Hematopoietic multipotent progenitor cell (in vitro differentiated cells): ENCODE results near the gene GPR137. TPM values are rescaled to one million over a fixed set of nuclear protein-coding genes. Genes with fewer than 3 reads are reported as not detected.

ENCODE experiments used
- DNase-seq, 3 donors: peaks; one replicate each; pipeline ENCODE4 v3.0.0-alpha.2; 2011 to 2015; ENCODE audit warnings: low read depth in 2 of 3, low spot score in 2 of 3
- total RNA-seq: library from RNA; depleted of rRNA; stranded (reverse); fragments of >200 nt; gene quantifications from one replicate; pipeline ENCODE4 v1.2.3, GENCODE V29; 2012

Gene GPR137
- total RNA-seq, 1 donor = 15.1 TPM

- no peak for DNase-seq
These were observed 22.4 kb upstream of the GPR137 start for GRCh38 chr11:64263021-64263946.

- DNase-seq = no peak
These were observed 21.7 kb upstream of the GPR137 start for GRCh38 chr11:64263947-64264317.

GRCh38 chr11:64264371-64264852 is 21.2 kb upstream of the GPR137 start:
- DNase-seq = no peak

- no peak for DNase-seq
These were observed 20.2 kb upstream of the GPR137 start for GRCh38 chr11:64265176-64266160.

- no peak for DNase-seq
These were observed 19.3 kb upstream of the GPR137 start for GRCh38 chr11:64266339-64266738.

GRCh38 chr11:64267207-64267945 is 18.3 kb upstream of the GPR137 start:
- no peak for DNase-seq

- no peak for DNase-seq
These were observed 17.4 kb upstream of the GPR137 start for GRCh38 chr11:64268025-64268892.

- no peak for DNase-seq
These were observed 16.6 kb upstream of the GPR137 start for GRCh38 chr11:64268893-64269539.

- peak; percentile 91 to 98 (median 97) for DNase-seq
These were observed 16.0 kb upstream of the GPR137 start for GRCh38 chr11:64269540-64270220.

- DNase-seq = no peak
These were observed 10.4 kb upstream of the GPR137 start for GRCh38 chr11:64275031-64275800.

GRCh38 chr11:64275841-64276240 is 9.8 kb upstream of the GPR137 start:
- DNase-seq = no peak

- no peak for DNase-seq
These were observed 8.8 kb upstream of the GPR137 start for GRCh38 chr11:64276653-64277431.

GRCh38 chr11:64278576-64279190 is 7.0 kb upstream of the GPR137 start:
- DNase-seq = no peak

- no peak for DNase-seq
These were observed 3.5 kb upstream of the GPR137 start for GRCh38 chr11:64281957-64282770.

GRCh38 chr11:64283092-64283491 is 2.6 kb upstream of the GPR137 start:
- no peak for DNase-seq
